Measurements from ENCODE around the gene ADARB1. TPM values are rescaled to one million over a fixed set of nuclear protein-coding genes. Genes with fewer than 3 reads are reported as not detected.

ADARB1 gene
- total and polyA plus RNA-seq, 2 donors (not counting 1 experiment from before 2014, with no cell fraction given): 17.1 to 33.3 TPM

- no peaks in the 10 kb centered on the region for H3K79me2 ChIP-seq (ENCODE audit: control insufficient read depth, insufficient read depth, low read length)
- H3K9ac ChIP-seq (ENCODE audit: low read length): no peak overlapping the region
- CTCF ChIA-PET: no interaction called here
- peaks cover 0 to 19% (median 3%) of the 10 kb centered on the region in 3 donors for H3K9me3 ChIP-seq (ENCODE audit: control extremely low read depth in 1 of 3, control insufficient read depth in 2 of 3, insufficient read depth in 1 of 3, low read length in 2 of 3)
- no peak overlapping the region for H3K27ac Mint-ChIP-seq
- no peak for TF ChIP-seq EZH2 (IDR thresholded peaks at IDR 0.05; ENCODE audit: borderline replicate concordance, insufficient read depth, low read depth, low read length, poor library complexity, severe bottlenecking)
- TF ChIP-seq, protein P1, sequence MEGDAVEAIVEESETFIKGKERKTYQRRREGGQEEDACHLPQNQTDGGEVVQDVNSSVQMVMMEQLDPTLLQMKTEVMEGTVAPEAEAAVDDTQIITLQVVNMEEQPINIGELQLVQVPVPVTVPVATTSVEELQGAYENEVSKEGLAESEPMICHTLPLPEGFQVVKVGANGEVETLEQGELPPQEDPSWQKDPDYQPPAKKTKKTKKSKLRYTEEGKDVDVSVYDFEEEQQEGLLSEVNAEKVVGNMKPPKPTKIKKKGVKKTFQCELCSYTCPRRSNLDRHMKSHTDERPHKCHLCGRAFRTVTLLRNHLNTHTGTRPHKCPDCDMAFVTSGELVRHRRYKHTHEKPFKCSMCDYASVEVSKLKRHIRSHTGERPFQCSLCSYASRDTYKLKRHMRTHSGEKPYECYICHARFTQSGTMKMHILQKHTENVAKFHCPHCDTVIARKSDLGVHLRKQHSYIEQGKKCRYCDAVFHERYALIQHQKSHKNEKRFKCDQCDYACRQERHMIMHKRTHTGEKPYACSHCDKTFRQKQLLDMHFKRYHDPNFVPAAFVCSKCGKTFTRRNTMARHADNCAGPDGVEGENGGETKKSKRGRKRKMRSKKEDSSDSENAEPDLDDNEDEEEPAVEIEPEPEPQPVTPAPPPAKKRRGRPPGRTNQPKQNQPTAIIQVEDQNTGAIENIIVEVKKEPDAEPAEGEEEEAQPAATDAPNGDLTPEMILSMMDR (IDR thresholded peaks at IDR 0.05): no peak
- WGBS (ENCODE audit: insufficient coverage): 91% methylated on average over 8 of the region's 8 CpGs
- H3K4me3 ChIP-seq (ENCODE audit: control extremely low read depth in 1 of 5, extremely low read depth in 1 of 5, insufficient read depth in 1 of 5, low read depth in 2 of 5, low read length in 4 of 5): no peak overlapping the region
- no peaks in the 10 kb centered on the region for H4K20me1 ChIP-seq (ENCODE audit: control insufficient read depth, insufficient read depth, low read length, poor library complexity, severe bottlenecking)
- H3K4me1 Mint-ChIP-seq: no peaks in the 10 kb centered on the region
- no peak overlapping the region for H2AFZ ChIP-seq (ENCODE audit: insufficient read depth, low read depth, low read length, poor library complexity, severe bottlenecking)
- H3K36me3 ChIP-seq (replicated peaks in 1 of 2; ENCODE audit: control extremely low read depth in 1 of 2, control insufficient read depth in 1 of 2, extremely low read depth in 1 of 2, insufficient read depth in 2 of 2, low read length in 1 of 2): no peaks in the 10 kb centered on the region
- peaks cover 0 to 3% (median 0%) of the 10 kb centered on the region in 4 experiments for H3K27me3 ChIP-seq (replicated peaks in 1 of 4; ENCODE audit: control extremely low read depth in 1 of 4, control insufficient read depth in 3 of 4, insufficient read depth in 4 of 4, low read length in 3 of 4)
- H3K27me3 Mint-ChIP-seq: peaks cover 27% of the 10 kb centered on the region
- no peak overlapping the region for H3K4me3 Mint-ChIP-seq
- no peaks in the 10 kb centered on the region for H3K9me3 Mint-ChIP-seq (ENCODE audit: insufficient read depth)
- ATAC-seq (ENCODE audit: low read depth): no peak
- intact Hi-C loops (cut with micrococcal nuclease): no loop called here
- H3K4me2 ChIP-seq (replicated peaks; ENCODE audit: low read depth, low read length, poor library complexity, severe bottlenecking): no peak overlapping the region
- DNase-seq: no peak
- H3K4me1 ChIP-seq (ENCODE audit: control insufficient read depth in 2 of 2, insufficient read depth in 2 of 2, low read length in 2 of 2): no peaks in the 10 kb centered on the region
- POLR2A ChIA-PET: no interaction called here
- no peak overlapping the region for H3K27ac ChIP-seq (ENCODE audit: low read length in 2 of 2)
Measured at GRCh38 chr21:45244799-45245340, 170.5 kb downstream of the ADARB1 start.

- H3K4me1 Mint-ChIP-seq: no peaks in the 10 kb centered on the region
- H3K4me2 ChIP-seq (replicated peaks; ENCODE audit: low read depth, low read length, poor library complexity, severe bottlenecking): no peak overlapping the region
- H4K20me1 ChIP-seq (ENCODE audit: control insufficient read depth, insufficient read depth, low read length, poor library complexity, severe bottlenecking): no peaks in the 10 kb centered on the region
- no peak for DNase-seq
- H3K27me3 ChIP-seq (replicated peaks in 1 of 4; ENCODE audit: control extremely low read depth in 1 of 4, control insufficient read depth in 3 of 4, insufficient read depth in 4 of 4, low read length in 3 of 4): peaks cover 0 to 3% (median 0%) of the 10 kb centered on the region in 4 experiments
- ChIA-PET POLR2A (no interaction called here), CTCF (no interaction called here)
- H3K27ac ChIP-seq (ENCODE audit: low read length in 2 of 2): no peak overlapping the region
- no peaks in the 10 kb centered on the region for H3K9me3 Mint-ChIP-seq (ENCODE audit: insufficient read depth)
- H2AFZ ChIP-seq (ENCODE audit: insufficient read depth, low read depth, low read length, poor library complexity, severe bottlenecking): no peak overlapping the region
- peaks cover 21% of the 10 kb centered on the region for H3K27me3 Mint-ChIP-seq
- H3K36me3 ChIP-seq (replicated peaks in 1 of 2; ENCODE audit: control extremely low read depth in 1 of 2, control insufficient read depth in 1 of 2, extremely low read depth in 1 of 2, insufficient read depth in 2 of 2, low read length in 1 of 2): no peaks in the 10 kb centered on the region
- H3K27ac Mint-ChIP-seq: no peak overlapping the region
- intact Hi-C loops (cut with micrococcal nuclease): no loop called here
- no peaks in the 10 kb centered on the region for H3K4me1 ChIP-seq (ENCODE audit: control insufficient read depth in 2 of 2, insufficient read depth in 2 of 2, low read length in 2 of 2)
- no peak for ATAC-seq (ENCODE audit: low read depth)
- H3K4me3 Mint-ChIP-seq: no peak overlapping the region
- H3K9ac ChIP-seq (ENCODE audit: low read length): no peak overlapping the region
- TF ChIP-seq, protein P1 (IDR thresholded peaks at IDR 0.05): no peak
- TF ChIP-seq EZH2 (IDR thresholded peaks at IDR 0.05; ENCODE audit: borderline replicate concordance, insufficient read depth, low read depth, low read length, poor library complexity, severe bottlenecking): no peak
- 92% methylated on average over 13 of the region's 20 CpGs for WGBS (ENCODE audit: insufficient coverage)
- H3K9me3 ChIP-seq (ENCODE audit: control extremely low read depth in 1 of 3, control insufficient read depth in 2 of 3, insufficient read depth in 1 of 3, low read length in 2 of 3): peaks cover 0 to 23% (median 3%) of the 10 kb centered on the region in 3 donors
- no peaks in the 10 kb centered on the region for H3K79me2 ChIP-seq (ENCODE audit: control insufficient read depth, insufficient read depth, low read length)
- H3K4me3 ChIP-seq (ENCODE audit: control extremely low read depth in 1 of 5, extremely low read depth in 1 of 5, insufficient read depth in 1 of 5, low read depth in 2 of 5, low read length in 4 of 5): no peak overlapping the region
Measured at GRCh38 chr21:45246386-45247320, 172.3 kb downstream of the ADARB1 start.

Measured in B cell (primary cell).